IMR-90 (cell line): ENCODE measurements around the gene TMEM271. TPM values are rescaled to one million over a fixed set of nuclear protein-coding genes. Genes with fewer than 3 reads are reported as not detected.

Experiments used
- ATAC-seq: fragments of 200-7000 bp; cut with Tn5 transposase; 2 replicates; pipeline ENCODE4 v1.9.1; 2020; ENCODE audit warnings: low read depth, mild to moderate bottlenecking, moderate library complexity
- BruUV-seq: library from RNA; stranded (reverse); fragments of 400-500 nt; replicated peaks from 2 replicates; lab custom pipeline; 2021; lab: Mats Ljungman, UMichigan
- CTCF ChIA-PET: fragments of 300-600 bp; formaldehyde crosslinking; extraction: SDS; loops from one replicate; lab custom pipeline; 2021; ENCODE audit warnings: antibody characterized with exemption; lab: Yijun Ruan, JAX
- POLR2A ChIA-PET: fragments of 300-600 bp; sonication (Branson Sonifier 250); formaldehyde crosslinking; loops from one replicate; lab custom pipeline; 2022; ENCODE audit warnings: antibody characterized with exemption; ENCODE audit not compliant: unreplicated experiment; lab: Charles Lee
- DNase-seq: peaks from one replicate; pipeline ENCODE4 v3.0.0; 2013
- H2AFZ ChIP-seq: replicated peaks from 2 replicates; pipeline ENCODE3; 2013; ENCODE audit warnings: low read length, mild to moderate bottlenecking; ENCODE audit not compliant: poor library complexity
- H2AK5ac ChIP-seq: 2 replicates; pipeline ENCODE4 v1.6.1; 2013; ENCODE audit warnings: low read depth, low read length, inconsistent platforms
- H2AK9ac ChIP-seq: replicated peaks from 2 replicates; pipeline ENCODE3; 2013; ENCODE audit warnings: mild to moderate bottlenecking, low read depth, low read length, moderate library complexity; ENCODE audit not compliant: poor library complexity
- H2BK120ac ChIP-seq: 2 replicates; pipeline ENCODE4 v1.6.1; 2013; ENCODE audit warnings: low read depth, low read length, inconsistent platforms
- H2BK15ac ChIP-seq: 3 replicates; pipeline ENCODE4 v1.6.1; 2013; ENCODE audit warnings: low read depth, low read length, inconsistent platforms
- H2BK20ac ChIP-seq: 2 replicates; pipeline ENCODE4 v1.6.1; 2013; ENCODE audit warnings: low read depth, mild to moderate bottlenecking, inconsistent platforms, low read length, moderate library complexity
- H2BK5ac ChIP-seq: 2 replicates; pipeline ENCODE4 v1.6.1; 2013; ENCODE audit warnings: mild to moderate bottlenecking, low read depth, low read length, inconsistent platforms; ENCODE audit not compliant: poor library complexity, severe bottlenecking
- H3K14ac ChIP-seq: replicated peaks from 2 replicates; pipeline ENCODE4 v1.6.1; 2013; ENCODE audit warnings: low read depth, low read length, inconsistent platforms
- H3K18ac ChIP-seq: 2 replicates; pipeline ENCODE4 v1.6.1; 2013; ENCODE audit warnings: low read depth, low read length, control low read depth
- H3K23ac ChIP-seq: 2 replicates; pipeline ENCODE4 v1.6.1; 2013; ENCODE audit warnings: low read depth, low read length, inconsistent platforms
- H3K27ac ChIP-seq: 2 replicates; pipeline ENCODE4 v1.5.1; 2013; ENCODE audit warnings: mild to moderate bottlenecking, control low read depth, low read length; ENCODE audit not compliant: insufficient read depth
- H3K27me3 ChIP-seq: 2 replicates; pipeline ENCODE4 v1.6.1; 2013; ENCODE audit warnings: low read length; ENCODE audit not compliant: control insufficient read depth, insufficient read depth
- H3K36me3 ChIP-seq: 2 replicates; pipeline ENCODE4 v1.6.1; 2013; ENCODE audit warnings: low read length, mixed read lengths; ENCODE audit not compliant: control insufficient read depth, insufficient read depth
- H3K4ac ChIP-seq: 2 replicates; pipeline ENCODE4 v1.6.1; 2013; ENCODE audit warnings: low read depth, low read length, inconsistent platforms
- H3K4me1 ChIP-seq: 2 replicates; pipeline ENCODE4 v1.6.1; 2013; ENCODE audit warnings: low read length, mixed read lengths; ENCODE audit not compliant: control insufficient read depth, insufficient read depth
- H3K4me2 ChIP-seq: 2 replicates; pipeline ENCODE4 v1.6.1; 2013; ENCODE audit warnings: low read depth, mild to moderate bottlenecking, control low read depth, low read length, moderate library complexity
- H3K4me3 ChIP-seq: 2 replicates; pipeline ENCODE4 v1.5.1; 2013; ENCODE audit warnings: low read depth, mild to moderate bottlenecking, control low read depth, low read length, moderate library complexity; ENCODE audit not compliant: insufficient read depth
- H3K56ac ChIP-seq: 2 replicates; pipeline ENCODE4 v1.6.1; 2013; ENCODE audit warnings: low read length, inconsistent platforms; ENCODE audit not compliant: insufficient read depth; ENCODE audit errors: extremely low read depth
- H3K79me1 ChIP-seq, 2 experiments: 2 replicates each; pipeline ENCODE4 v1.6.1; 2013; ENCODE audit warnings: low read length in 2 of 2, inconsistent platforms in 1 of 2, low read depth in 1 of 2
- H3K9ac ChIP-seq: 2 replicates; pipeline ENCODE4 v1.6.1; 2013; ENCODE audit warnings: low read depth, low read length, control low read depth
- H3K9me1 ChIP-seq: 2 replicates; pipeline ENCODE4 v1.6.1; 2013; ENCODE audit warnings: low read length, inconsistent platforms; ENCODE audit not compliant: insufficient read depth
- H3K9me3 ChIP-seq: 2 replicates; pipeline ENCODE4 v1.6.1; 2013; ENCODE audit warnings: low read length; ENCODE audit not compliant: control insufficient read depth, insufficient read depth
- H4K20me1 ChIP-seq: 2 replicates; pipeline ENCODE4 v1.6.1; 2013; ENCODE audit warnings: low read length, inconsistent platforms; ENCODE audit not compliant: insufficient read depth
- H4K5ac ChIP-seq: 2 replicates; pipeline ENCODE4 v1.6.1; 2013; ENCODE audit warnings: mild to moderate bottlenecking, low read depth, low read length, control low read depth
- H4K8ac ChIP-seq, 2 experiments: 2 replicates each; pipeline ENCODE4 v1.6.1; 2013; ENCODE audit warnings: low read depth in 2 of 2, low read length in 2 of 2, control low read depth in 1 of 2, inconsistent platforms in 1 of 2
- H4K91ac ChIP-seq: 2 replicates; pipeline ENCODE4 v1.6.1; 2013; ENCODE audit warnings: low read depth, low read length, inconsistent platforms; ENCODE audit not compliant: insufficient read depth
- BHLHE40 ChIP-seq: fragments of 150-350 bp; IDR thresholded peaks from 2 replicates; pipeline ENCODE4 v1.6.1; 2016; ENCODE audit warnings: mild to moderate bottlenecking, low read depth, low read length
- CEBPB ChIP-seq: IDR thresholded peaks from 2 replicates; pipeline ENCODE4 v1.6.1; 2012; ENCODE audit warnings: low read depth, low read length, improper control_type of control experiment
- FOS ChIP-seq: fragments of 150-350 bp; IDR thresholded peaks from 2 replicates; pipeline ENCODE4 v1.6.1; 2016; ENCODE audit warnings: low read depth, low read length
- MAZ ChIP-seq: IDR thresholded peaks from 2 replicates; pipeline ENCODE4 v1.6.1; 2012; ENCODE audit warnings: low read depth, mild to moderate bottlenecking, low read length, improper control_type of control experiment, moderate library complexity, borderline replicate concordance
- MXI1 ChIP-seq: IDR thresholded peaks from 2 replicates; pipeline ENCODE4 v1.6.1; 2012; ENCODE audit warnings: low read depth, mild to moderate bottlenecking, low read length, moderate library complexity, borderline replicate concordance
- POLR2A ChIP-seq: IDR thresholded peaks from 2 replicates; pipeline ENCODE4 v1.6.1; 2012; ENCODE audit warnings: mild to moderate bottlenecking, low read depth, low read length
- RAD21 ChIP-seq: IDR thresholded peaks from 2 replicates; pipeline ENCODE4 v1.6.1; 2012; ENCODE audit warnings: low read length, improper control_type of control experiment
- RFX5 ChIP-seq: IDR thresholded peaks from 2 replicates; pipeline ENCODE4 v1.8.0; 2012; ENCODE audit warnings: low read depth, mild to moderate bottlenecking, low read length, moderate library complexity
- SMC3 ChIP-seq: fragments of 150-350 bp; IDR thresholded peaks from 2 replicates; pipeline ENCODE4 v1.6.1; 2016; ENCODE audit warnings: low read depth, mild to moderate bottlenecking, antibody characterized with exemption, low read length, moderate library complexity
- USF2 ChIP-seq: fragments of 150-350 bp; IDR thresholded peaks from 2 replicates; pipeline ENCODE4 v1.6.1; 2017; ENCODE audit warnings: mild to moderate bottlenecking, antibody characterized with exemption, low read length, low read depth
- WGBS, 2 experiments: methylation state at CpG; one replicate each; pipeline versions ENCODE4 v1.1.5 to v1.1.7; 2013; ENCODE audit warnings: missing lambda C conversion rate in 2 of 2; ENCODE audit not compliant: insufficient read length in 1 of 2; ENCODE audit errors: extremely low coverage in 2 of 2; 5-methylcytosine and 5-hydroxymethylcytosine counted together
- dilution Hi-C: fragments of 300-500 bp; cut with HindIII; formaldehyde crosslinking; loops from one replicate; pipeline ENCODE4 v1.14.3; 2018; ENCODE audit warnings: low sequenced_read_pairs; ENCODE audit not compliant: unreplicated experiment
- in situ Hi-C: fragments of 300-500 bp; cut with MboI; formaldehyde crosslinking; loops from 3 replicates; pipeline ENCODE4 v1.14.3; 2019; ENCODE audit warnings: low sequenced_read_pairs, inconsistent platforms, mixed read lengths
- intact Hi-C: fragments of 100-400 bp; cut with micrococcal nuclease; formaldehyde crosslinking; loops from 2 replicates; pipeline ENCODE4 v1.10.0; 2022
- polyA plus RNA-seq, 3 experiments: library from polyadenylated mRNA; depleted of rRNA; stranded (reverse); fragments of >200 nt; gene quantifications; 2 replicates each; pipeline ENCODE4 v1.2.3, GENCODE V29; 2012; ENCODE audit warnings: low replicate concordance in 1 of 3
- total RNA-seq: library from RNA; depleted of rRNA; stranded (reverse); fragments of >200 nt; gene quantifications from 2 replicates; pipeline ENCODE4 v1.2.3, GENCODE V29; 2012

TMEM271 gene
- total and polyA plus RNA-seq, 2 of the 4 experiments (the other 2 are of a cell fraction) = not detected

- no TSS peak for BruUV-seq
- POLR2A ChIA-PET = no interaction called here
These were observed 34.5 kb upstream of the TMEM271 start for GRCh38 chr4:610411-611261.

More at GRCh38 chr4:610411-611261, 34.5 kb upstream of the TMEM271 start:
- Histone ChIP-seq H3K23ac (no peak overlapping the region), H2BK20ac (no peak overlapping the region), H3K14ac (no peak overlapping the region), H3K4me1 (no peaks in the 10 kb centered on the region), H3K56ac (no peak overlapping the region), H3K79me1 (no peaks in the 10 kb centered on the region), H2BK120ac (no peak overlapping the region), H2AK5ac (no peak overlapping the region), H2AK9ac (no peak overlapping the region), H3K4ac (no peak overlapping the region), H4K20me1 (no peaks in the 10 kb centered on the region), H4K91ac (no peak overlapping the region), H2BK15ac (no peak overlapping the region), H3K9me3 (no peaks in the 10 kb centered on the region; the same call in 1 of the 2 replicates), H3K9ac (no peak overlapping the region), H3K4me2 (no peak overlapping the region), H4K8ac (no peak overlapping the region), H3K18ac (no peak overlapping the region), H3K27ac (no peak overlapping the region), H3K27me3 (0 out of 2 replicates have a peak, but pooled peaks cover 2% of the 10 kb centered on the region), H2AFZ (peak overlapping the region; percentile 48), H3K36me3 (no peaks in the 10 kb centered on the region), H4K5ac (no peak overlapping the region), H3K9me1 (no peaks in the 10 kb centered on the region), H3K4me3 (no peak overlapping the region), H2BK5ac (no peak overlapping the region)
- DNase-seq = peak; percentile 49
- TF ChIP-seq USF2 = no peak
- no peak for TF ChIP-seq CEBPB
- TF ChIP-seq RFX5 = no peak
- no peak for TF ChIP-seq MXI1
- TF ChIP-seq SMC3 = no peak
- no peak for TF ChIP-seq BHLHE40
- no peak for TF ChIP-seq RAD21
- TF ChIP-seq MAZ = no peak
- no peak for TF ChIP-seq POLR2A
- TF ChIP-seq FOS = no peak
- WGBS, 2 experiments = 48% methylated on average over 10 of the region's 10 CpGs; no CpG with 5 or more reads in 1 of the 2 experiments
- intact Hi-C loops = no loop called here
- CTCF ChIA-PET = no interaction called here
- peak; percentile 80 for ATAC-seq
- dilution Hi-C loops = no loop called here
- in situ Hi-C loops = no loop called here
